Putamen (tissue), 1 donor: ENCODE data around the gene DMBT1.

Experiments
- DNase-seq: peaks from one replicate; pipeline ENCODE4 v3.0.0-alpha.2; 2016; ENCODE audit warnings: low spot score

The DMBT1 gene

GRCh38 chr10:122671355-122671754 is 110.8 kb downstream of the DMBT1 start:
- no peak for DNase-seq

- DNase-seq, result no peak
Observed at GRCh38 chr10:122672655-122673054, 112.1 kb downstream of the DMBT1 start.

- no peak for DNase-seq
Observed at GRCh38 chr10:122673269-122673668, 112.7 kb downstream of the DMBT1 start.

DNA sequence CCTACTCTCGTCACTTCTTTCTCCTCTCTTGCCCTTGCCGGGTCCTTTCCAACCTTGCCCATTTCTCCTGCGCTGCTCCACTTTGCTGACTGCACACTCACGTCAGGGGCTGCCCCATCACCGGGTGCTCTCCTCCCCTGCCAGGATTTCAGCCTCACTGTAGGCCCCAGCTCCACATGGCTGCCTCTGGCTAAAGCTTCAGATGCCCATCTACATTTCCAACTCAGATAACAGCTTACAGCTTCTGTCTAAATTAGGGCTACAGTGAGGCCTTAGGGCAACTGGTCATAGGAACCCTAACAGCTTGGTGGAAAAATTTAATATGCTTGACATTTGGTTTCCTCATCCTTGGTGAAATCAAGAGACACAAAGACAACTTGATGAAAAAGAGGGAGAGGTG is 113.2 kb downstream of the DMBT1 start:
- DNase-seq, result no peak

DNA sequence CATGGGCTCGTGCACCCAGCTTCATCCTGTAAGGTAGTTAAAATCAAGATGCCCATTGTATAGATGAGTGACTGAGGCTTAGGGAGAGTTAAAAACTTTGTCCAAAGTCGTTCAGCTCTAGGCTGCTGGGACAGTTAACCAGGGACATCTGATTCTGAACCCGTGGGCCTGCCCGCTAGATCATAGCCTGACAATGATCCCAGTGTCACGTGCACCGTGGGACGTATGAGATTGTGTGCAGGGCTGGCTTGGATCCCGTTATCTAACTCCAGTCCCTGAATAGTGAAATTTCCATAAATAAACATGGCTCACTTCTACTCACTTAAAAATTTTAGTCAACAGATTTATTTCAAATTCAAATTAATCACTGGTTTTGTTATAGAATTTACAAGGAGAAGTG is 114.2 kb downstream of the DMBT1 start:
- no peak for DNase-seq

GRCh38 chr10:122675278-122675677 is 114.7 kb downstream of the DMBT1 start:
- no peak for DNase-seq

DNA sequence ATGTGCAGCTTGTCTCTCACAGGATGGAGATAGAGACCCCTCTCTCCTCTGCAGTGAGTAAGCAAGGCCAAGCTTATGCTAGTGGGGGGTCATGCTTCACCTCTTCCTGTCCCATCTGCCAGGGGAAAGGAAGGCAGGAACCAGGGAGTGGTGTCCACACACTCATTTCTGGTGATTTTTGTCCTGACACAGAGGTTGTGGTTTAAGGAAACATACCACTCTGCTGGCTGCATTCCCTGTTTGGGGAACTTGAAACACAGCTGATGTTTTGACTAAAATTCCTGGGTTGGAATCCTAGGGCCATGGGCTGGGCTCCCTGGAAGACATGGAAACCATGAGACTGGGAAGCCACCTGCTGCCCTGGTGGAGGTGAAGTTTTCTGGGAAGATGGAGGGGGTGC is 117.7 kb downstream of the DMBT1 start:
- DNase-seq, result no peak

- no peak for DNase-seq
Observed at GRCh38 chr10:122682522-122682921, 122.0 kb downstream of the DMBT1 start.

DNA sequence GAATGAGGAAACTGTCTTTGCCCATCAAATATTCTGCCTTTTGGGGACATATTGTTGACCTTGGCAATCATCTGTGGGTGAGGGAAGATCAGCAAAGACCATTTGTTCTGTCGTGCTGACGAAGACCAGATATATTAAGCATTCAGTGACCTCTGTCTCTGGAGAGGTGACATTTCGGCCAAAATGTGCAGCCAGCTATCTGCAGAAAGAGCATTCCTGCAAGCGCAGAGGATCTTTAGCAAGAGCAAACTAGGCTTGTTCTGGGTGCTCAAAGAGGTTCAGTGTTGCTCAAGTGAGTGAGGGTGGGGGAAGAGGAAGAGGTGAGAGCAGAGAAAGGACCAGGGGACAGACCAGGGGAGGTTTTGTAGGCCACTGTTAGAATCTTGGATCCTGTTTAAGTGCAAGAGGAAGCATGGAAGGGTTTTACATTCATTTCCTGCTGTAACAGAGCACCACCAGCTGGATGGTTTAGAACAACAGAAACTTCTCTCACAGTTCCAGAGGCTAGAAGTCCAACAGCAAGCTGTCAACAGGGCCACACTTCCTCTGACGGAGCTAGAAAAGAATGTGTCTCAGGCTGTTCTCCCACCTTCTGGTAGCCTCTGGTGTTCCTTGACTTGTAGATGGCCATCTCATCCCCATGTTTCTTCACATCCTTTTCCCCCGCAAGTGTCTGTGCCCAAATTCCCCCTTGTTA is 127.9 kb downstream of the DMBT1 start:
- DNase-seq, result no peak

GRCh38 chr10:122689146-122689820 is 128.7 kb downstream of the DMBT1 start:
- no peak for DNase-seq

GRCh38 chr10:122692744-122693143 is 132.2 kb downstream of the DMBT1 start:
- DNase-seq, result no peak
